Activated T-cell treated with anti-CD3 and anti-CD28 coated beads, Interleukin-2, amount 50 U/mL, for 72 hours (primary cell): ENCODE data around the gene EHHADH. TPM values are rescaled to one million over a fixed set of nuclear protein-coding genes. Genes with fewer than 3 reads are reported as not detected.

Experiments
- ATAC-seq, 2 donors: fragments of 150-1000 bp; cut with Tn5 transposase; replicated peaks in 1 of 2; 2 replicates each; pipeline ENCODE4 v1.10.0; 2021; ENCODE audit warnings: moderate library complexity in 2 of 2, mild to moderate bottlenecking in 1 of 2
- DNase-seq, 2 donors: peaks; one replicate each; pipeline ENCODE4 v3.0.0; 2021 to 2022; ENCODE audit warnings: mixed read lengths in 1 of 2
- H3K27ac Mint-ChIP-seq: one replicate; pipeline ENCODE4 v1.8.0; 2022; ENCODE audit warnings: mild to moderate bottlenecking, moderate library complexity, mixed read lengths
- H3K27me3 Mint-ChIP-seq: one replicate; pipeline ENCODE4 v1.8.0; 2022; ENCODE audit warnings: low read depth, mixed read lengths
- H3K36me3 Mint-ChIP-seq, 2 donors: one replicate each; pipeline ENCODE4 v1.8.0; 2022; ENCODE audit warnings: mixed read lengths in 2 of 2, mild to moderate bottlenecking in 1 of 2; ENCODE audit not compliant: insufficient read depth in 2 of 2
- H3K4me1 Mint-ChIP-seq: one replicate; pipeline ENCODE4 v1.8.0; 2022; ENCODE audit warnings: low read depth, mixed read lengths
- H3K4me3 Mint-ChIP-seq, 2 donors: one replicate each; pipeline ENCODE4 v1.8.0; 2022; ENCODE audit warnings: mild to moderate bottlenecking in 2 of 2, mixed read lengths in 2 of 2, moderate library complexity in 2 of 2
- H3K9me3 Mint-ChIP-seq, 2 donors: one replicate each; pipeline ENCODE4 v1.8.0; 2022; ENCODE audit warnings: mixed read lengths in 2 of 2
- total RNA-seq, 2 donors: library from RNA; stranded (reverse); gene quantifications; one replicate each; pipeline ENCODE4 v1.2.3, GENCODE V29; 2022

The EHHADH gene
- total RNA-seq, 2 donors from 2014 or later = 5.3 to 6.9 TPM

DNA sequence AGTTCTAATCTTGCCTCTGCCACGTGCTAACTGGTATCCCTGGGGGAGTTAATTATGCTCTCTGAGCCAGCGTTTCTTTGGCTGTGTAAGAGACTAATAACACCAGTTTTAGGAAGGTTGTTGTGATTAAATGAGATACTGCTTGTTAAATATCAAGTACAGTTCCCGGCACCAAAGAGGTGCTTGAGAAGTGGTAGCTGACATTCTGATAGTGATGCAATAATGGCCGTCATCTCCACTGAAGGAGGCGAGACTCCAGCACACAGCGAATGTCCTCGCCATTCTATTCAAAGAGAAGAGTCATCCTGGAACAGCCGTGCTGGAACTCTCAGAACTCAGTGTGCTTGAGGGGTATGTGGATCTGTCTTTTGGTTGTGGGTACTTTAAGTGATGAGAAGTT is 91.2 kb downstream of the EHHADH start:
- Mint-ChIP-seq H3K36me3 (no peaks in the 10 kb centered on the region), H3K4me1 (no peaks in the 10 kb centered on the region), H3K27me3 (peaks cover 12% of the 10 kb centered on the region), H3K9me3 (no peaks in the 10 kb centered on the region), H3K4me3 (no peak overlapping the region), H3K27ac (no peak overlapping the region)
- no peak for ATAC-seq
- DNase-seq = no peak

DNA sequence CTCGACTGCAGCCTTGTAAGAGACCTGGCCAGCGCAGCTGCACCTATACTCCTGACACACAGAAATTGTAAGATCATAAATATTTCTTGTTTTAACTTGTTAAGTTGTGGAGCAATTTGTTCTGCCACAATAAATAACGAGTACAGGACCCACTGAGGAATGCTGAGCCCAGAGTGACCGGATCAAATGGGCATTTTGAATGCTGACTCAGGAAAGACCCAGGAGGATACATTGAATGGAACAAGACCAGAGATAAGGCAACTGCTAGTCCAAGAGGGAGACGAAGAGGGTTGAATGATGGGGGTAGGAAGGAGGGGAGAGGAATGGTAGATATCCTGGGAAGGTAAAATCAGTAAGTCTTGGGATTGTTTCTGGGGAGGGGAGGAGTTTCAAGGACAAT is 92.1 kb downstream of the EHHADH start:
- H3K4me1 Mint-ChIP-seq = no peaks in the 10 kb centered on the region
- ATAC-seq (no peak), DNase-seq (no peak)
- H3K36me3 Mint-ChIP-seq = no peaks in the 10 kb centered on the region
- no peak overlapping the region for H3K4me3 Mint-ChIP-seq
- peaks cover 16% of the 10 kb centered on the region for H3K27me3 Mint-ChIP-seq
- no peaks in the 10 kb centered on the region for H3K9me3 Mint-ChIP-seq
- no peak overlapping the region for H3K27ac Mint-ChIP-seq

DNA sequence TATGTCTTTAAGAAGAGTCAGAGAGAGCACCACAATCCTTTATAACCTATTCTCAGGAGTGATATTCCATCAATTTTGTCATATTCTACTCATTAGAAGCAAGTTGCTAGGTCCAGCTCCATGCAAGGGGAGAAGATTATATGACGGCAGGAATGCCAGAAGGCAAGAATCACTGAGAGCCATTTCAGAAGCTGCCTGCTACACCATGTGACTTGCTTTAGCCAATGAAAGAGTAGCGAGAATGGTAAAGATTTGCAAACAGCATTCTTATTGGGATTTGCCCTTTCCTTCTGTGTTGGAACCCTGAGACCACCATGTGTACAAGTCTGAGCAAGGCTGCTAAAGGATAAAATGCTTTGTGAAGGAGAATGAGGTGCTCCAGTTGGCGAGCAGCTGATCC is 96.5 kb downstream of the EHHADH start:
- Mint-ChIP-seq H3K4me3 (no peak overlapping the region), H3K36me3 (no peaks in the 10 kb centered on the region), H3K9me3 (no peaks in the 10 kb centered on the region), H3K4me1 (no peaks in the 10 kb centered on the region), H3K27me3 (peaks cover 21% of the 10 kb centered on the region), H3K27ac (no peak overlapping the region)
- no peak for ATAC-seq
- DNase-seq = no peak

DNA sequence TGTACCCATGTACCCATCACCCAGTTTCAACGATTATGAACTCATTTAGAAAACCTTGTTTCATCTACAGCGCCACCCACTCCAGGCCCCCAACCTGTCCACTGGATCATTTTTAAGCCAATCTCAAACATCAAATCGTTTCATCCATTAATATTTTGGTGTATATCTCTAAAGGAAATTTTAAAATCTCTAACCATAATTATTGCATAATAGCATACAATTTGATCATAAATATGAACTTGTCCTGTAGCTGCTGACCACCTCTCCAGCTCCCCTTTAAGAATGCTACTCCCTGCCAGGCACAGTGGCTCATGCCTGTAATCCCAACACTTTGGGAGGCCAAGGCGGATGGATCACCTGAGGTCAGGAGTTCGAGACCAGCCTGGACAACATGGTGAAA is 98.2 kb downstream of the EHHADH start:
- H3K36me3 Mint-ChIP-seq = no peaks in the 10 kb centered on the region
- H3K4me1 Mint-ChIP-seq = peaks cover 4% of the 10 kb centered on the region
- H3K27ac Mint-ChIP-seq = no peak overlapping the region
- H3K9me3 Mint-ChIP-seq = no peaks in the 10 kb centered on the region
- H3K4me3 Mint-ChIP-seq = no peak overlapping the region
- DNase-seq (no peak), ATAC-seq (no peak)
- peaks cover 30% of the 10 kb centered on the region for H3K27me3 Mint-ChIP-seq

DNA sequence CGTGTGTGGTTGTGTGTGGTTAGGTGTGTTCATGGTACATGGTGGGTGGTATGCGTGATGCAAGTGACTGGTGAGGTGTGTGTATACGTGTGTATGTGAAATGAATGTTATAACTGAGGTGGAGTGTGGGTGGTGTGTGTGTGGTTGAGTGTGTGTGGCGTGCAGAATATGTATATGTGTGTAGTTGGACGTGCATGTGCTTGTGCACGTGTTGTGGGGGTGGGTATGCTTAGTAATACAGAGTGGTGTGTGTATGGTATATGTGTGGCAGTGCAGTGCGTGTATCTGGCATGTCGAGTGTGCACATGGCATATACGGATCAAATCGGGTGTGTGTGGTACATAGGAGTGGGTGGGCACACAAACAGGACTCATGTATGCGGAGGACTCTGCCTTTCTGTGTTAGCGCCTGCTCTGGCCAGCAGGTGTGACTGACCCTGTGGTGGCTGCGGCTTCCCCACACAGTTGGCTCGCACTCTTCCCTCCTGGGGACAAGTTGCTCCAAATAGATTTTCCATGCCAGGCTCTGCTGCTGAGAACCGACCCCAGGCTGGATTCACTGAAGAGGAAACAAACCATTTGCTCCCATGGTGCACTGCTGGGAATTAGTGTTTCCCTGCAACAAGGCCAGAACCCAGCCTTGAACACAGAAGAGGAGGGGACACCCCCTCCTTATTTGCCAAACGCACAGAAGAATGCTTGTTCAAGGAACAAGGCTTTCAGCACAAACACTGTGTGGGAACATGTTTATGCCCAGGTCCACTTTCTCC is 99.8 kb downstream of the EHHADH start:
- ATAC-seq (peak in 1 of 2 donors; percentile 4), DNase-seq (no peak)
- Mint-ChIP-seq H3K27ac (no peak overlapping the region), H3K4me3 (no peak overlapping the region), H3K4me1 (peaks cover 4% of the 10 kb centered on the region), H3K27me3 (peaks cover 40% of the 10 kb centered on the region), H3K9me3 (no peaks in the 10 kb centered on the region), H3K36me3 (no peaks in the 10 kb centered on the region)

DNA sequence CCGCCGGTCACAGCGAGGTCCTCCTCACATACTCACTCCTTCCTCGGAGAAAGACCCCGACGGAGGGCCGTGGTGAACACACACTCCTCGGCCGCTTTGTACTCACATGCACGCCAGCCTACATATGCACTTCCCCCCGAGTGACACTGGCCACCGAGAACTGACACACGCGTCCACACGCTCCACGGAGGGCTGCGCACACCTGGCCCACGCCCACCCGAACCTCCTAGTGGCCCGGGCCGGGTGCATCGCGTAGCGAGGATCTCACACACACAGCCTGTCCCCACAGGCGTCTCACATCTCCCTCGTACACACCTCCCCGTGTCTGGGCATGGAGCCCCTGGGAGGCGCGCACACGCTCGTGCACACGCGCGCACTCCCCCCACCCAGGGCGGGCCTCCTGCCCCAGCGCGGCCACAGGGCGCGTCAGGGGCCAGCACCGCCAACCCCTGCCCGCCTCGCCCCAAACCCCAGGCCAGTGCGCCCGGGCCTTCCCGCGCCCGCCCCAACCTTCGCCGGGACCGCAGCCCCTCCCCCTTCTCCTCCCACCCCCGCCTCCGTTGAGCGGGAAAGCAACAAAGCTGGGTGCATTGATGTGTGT is 100.6 kb downstream of the EHHADH start:
- Mint-ChIP-seq H3K27me3 (peaks cover 33% of the 10 kb centered on the region), H3K27ac (no peak overlapping the region), H3K4me3 (peak overlapping the region in 1 of 2 donors; percentile 82), H3K36me3 (no peaks in the 10 kb centered on the region), H3K9me3 (no peaks in the 10 kb centered on the region), H3K4me1 (peaks cover 4% of the 10 kb centered on the region)
- DNase-seq = peak; percentile 12 to 21
- ATAC-seq = peak; percentile 25 to 42

DNA sequence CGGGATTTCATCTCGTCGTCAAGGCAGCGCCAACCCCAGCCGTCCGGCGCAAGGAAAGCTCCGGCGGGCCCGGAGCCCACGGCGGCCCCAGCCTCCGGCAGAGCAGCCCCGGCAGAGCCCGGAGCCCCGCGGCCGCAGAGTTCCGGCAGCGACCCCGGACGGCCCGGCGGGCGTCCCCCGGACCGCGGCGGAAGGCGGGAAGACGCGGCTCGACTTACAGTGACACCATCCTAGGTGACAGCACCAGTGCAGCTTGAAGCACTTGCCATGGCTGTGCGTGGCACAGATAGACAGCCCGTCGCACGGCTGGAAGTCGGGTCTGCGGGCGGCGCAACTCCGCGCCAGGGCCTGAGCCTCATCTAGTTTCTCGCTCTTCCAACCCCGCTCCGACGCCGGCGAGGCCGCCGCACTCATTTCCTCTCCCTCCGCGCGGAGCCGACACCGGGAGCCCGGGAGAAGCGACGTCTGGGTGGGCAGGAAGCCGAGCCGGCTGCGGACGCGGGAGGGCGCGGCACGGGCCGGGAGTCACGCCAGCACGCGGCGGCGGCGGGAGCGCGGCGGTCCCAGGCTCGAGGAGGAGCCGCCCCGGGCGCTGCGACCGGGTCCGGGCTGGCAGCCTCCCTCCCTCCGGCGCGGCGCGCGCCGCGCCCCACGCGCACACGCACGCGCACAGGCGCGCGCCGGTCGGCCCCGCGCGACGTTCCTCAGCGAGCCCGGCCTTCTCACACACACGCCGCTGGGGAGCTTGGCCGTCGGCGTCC is 101.3 kb downstream of the EHHADH start, which contains the start of gene C3orf70:
Gene C3orf70, minus strand, starts transcription at position 651 of the 761 bp plus-strand sequence. Its CDS starts 237 bp downstream, at position 414.
- Mint-ChIP-seq H3K27ac (no peak within 1 kb of the TSS), H3K4me3 (peak within 1 kb of the TSS; percentile 81 to 84), H3K4me1 (peaks cover 4% of the 10 kb centered on the region), H3K36me3 (no peaks in the 10 kb centered on the region), H3K27me3 (peaks cover 32% of the 10 kb centered on the region), H3K9me3 (no peaks in the 10 kb centered on the region)
- DNase-seq (peak; percentile 31 to 36), ATAC-seq (peak; percentile 77 to 79)

DNA sequence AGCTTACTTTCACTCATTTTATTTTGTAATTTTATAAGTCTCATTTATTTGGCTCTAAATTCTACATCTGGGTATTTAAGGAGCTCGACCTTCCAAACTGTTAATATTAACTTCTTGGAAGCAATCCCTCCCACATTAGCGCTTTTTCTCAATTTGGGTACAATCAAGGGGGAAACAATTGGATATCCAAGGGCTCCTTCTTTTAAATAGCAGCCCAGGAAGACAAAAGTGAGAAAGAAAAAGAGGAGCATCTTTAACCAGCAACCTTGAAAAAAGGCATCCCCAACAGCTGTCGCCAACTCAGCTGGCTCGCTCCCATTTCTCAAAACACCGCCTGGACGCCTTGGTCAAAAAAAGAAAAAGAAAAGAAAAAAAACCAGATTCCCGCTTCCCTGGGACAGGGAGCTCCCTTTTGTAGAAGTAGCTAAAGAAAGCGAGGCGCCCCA is 101.9 kb downstream of the EHHADH start:
- Mint-ChIP-seq H3K36me3 (no peaks in the 10 kb centered on the region), H3K4me1 (peaks cover 4% of the 10 kb centered on the region), H3K4me3 (peak overlapping the region; percentile 81 to 84), H3K27ac (no peak overlapping the region), H3K9me3 (no peaks in the 10 kb centered on the region), H3K27me3 (peaks cover 30% of the 10 kb centered on the region)
- no peak for DNase-seq
- no peak for ATAC-seq

DNA sequence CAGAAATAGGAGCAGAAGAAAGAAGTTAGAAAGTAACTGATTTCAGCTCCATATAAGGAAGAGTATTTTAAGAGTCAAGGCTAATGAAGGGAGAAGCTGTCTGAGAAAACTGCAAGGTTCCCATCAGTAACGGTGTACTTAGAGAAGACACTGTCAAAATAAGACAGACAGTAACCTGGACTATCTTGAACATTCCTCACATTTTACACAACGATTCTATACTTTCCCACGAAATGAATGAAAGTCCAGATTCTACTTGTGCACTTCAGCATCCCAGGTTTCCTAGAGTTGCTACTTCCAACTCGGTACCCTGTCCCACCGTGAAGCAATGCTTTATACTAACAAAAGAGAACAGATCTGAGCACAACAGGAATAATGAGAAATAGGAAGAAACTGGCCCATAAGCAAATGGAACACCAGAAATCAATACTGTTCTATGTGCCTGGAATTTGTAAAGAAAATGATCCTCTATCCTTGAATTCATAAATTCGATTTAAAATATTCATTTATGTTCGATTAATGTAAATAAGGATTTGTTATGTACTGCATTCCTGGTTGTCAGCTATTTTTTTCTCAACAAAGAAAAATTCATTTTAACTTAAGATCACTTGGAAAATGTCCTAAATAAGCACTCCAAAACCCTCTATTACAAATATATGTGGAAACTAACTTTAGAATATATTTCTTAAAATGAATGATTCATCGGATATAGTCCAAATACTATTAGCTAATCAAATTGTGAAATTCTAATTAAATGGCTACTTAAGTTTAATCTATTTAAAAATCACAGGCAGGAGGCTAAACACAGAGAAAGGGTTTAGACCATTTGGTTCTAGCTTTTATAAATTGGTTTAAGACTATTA is 102.5 kb downstream of the EHHADH start:
- H3K4me1 Mint-ChIP-seq = peaks cover 4% of the 10 kb centered on the region
- no peak for ATAC-seq

DNA sequence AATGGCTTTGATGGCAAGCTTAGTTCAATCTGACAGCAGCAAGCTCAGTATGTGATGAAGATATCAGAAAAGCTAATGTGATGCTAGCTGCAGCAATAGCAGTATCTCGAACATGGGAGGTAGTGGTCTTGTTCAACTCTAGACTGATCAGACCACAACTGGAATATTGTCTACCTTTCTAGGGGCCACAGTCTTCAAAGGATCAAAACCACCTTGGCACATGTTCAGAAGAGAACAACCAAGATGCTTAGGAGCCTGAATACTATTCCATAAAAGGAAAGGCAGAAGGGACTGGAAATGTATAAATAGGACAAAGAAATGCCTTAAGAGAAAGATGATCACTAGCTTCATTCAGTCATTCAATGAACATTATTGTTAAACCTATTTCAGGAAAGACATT is 103.3 kb downstream of the EHHADH start:
- no peak for ATAC-seq
- Mint-ChIP-seq H3K9me3 (no peaks in the 10 kb centered on the region), H3K4me3 (no peak overlapping the region), H3K36me3 (no peaks in the 10 kb centered on the region), H3K27ac (no peak overlapping the region), H3K4me1 (peaks cover 4% of the 10 kb centered on the region), H3K27me3 (peaks cover 23% of the 10 kb centered on the region)
- no peak for DNase-seq

More for the DNA sequence above, 102.5 kb downstream of the EHHADH start:
- Mint-ChIP-seq H3K27me3 (peaks cover 23% of the 10 kb centered on the region), H3K4me3 (peak overlapping the region in 1 of 2 donors; percentile 33), H3K27ac (no peak overlapping the region), H3K9me3 (no peaks in the 10 kb centered on the region), H3K36me3 (no peaks in the 10 kb centered on the region)
- no peak for DNase-seq

DNA sequence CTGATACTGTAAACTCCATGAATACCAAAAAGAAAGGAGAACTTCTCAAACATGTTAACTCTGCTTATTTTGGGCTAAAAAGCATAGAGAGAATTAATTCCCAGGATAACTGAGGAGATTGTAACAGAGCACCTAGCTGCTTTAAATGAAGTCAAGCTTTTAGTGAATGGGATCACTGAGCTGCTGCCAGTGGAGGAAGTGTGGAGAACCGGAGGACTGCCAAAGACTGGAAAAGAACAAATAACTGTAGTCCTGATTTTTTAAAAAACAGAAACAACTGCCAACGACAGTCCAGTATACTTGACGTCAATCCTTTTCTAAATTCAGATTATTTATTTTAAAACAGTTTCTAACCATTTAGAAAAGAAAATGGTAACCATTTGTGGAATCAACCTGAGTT is 104.3 kb downstream of the EHHADH start:
- ATAC-seq = no peak

DNA sequence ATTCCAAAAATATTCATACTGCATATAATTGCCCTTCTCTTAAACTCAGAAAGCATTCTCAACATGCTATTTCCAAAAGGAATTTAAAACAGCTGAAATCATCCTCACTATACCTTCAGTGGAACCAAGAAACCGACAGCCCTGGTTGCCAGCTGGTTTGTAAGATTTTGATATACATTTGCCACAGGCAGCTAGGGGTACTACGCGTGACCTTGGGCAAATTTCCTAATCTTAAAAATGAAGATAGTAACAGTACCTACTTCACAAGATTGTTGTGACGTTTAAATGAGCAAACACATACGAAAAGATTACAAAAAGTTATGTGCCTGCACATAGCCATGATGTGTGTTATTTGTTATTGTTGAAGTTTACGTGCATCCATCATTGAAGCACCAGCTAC is 108.3 kb downstream of the EHHADH start:
- peaks cover 26% of the 10 kb centered on the region for H3K27me3 Mint-ChIP-seq
- H3K4me1 Mint-ChIP-seq = no peaks in the 10 kb centered on the region
- H3K9me3 Mint-ChIP-seq = peaks cover 0 to 1% of the 10 kb centered on the region in 2 donors
- no peaks in the 10 kb centered on the region for H3K36me3 Mint-ChIP-seq
- ATAC-seq (no peak), DNase-seq (no peak)
- no peak overlapping the region for H3K4me3 Mint-ChIP-seq
- H3K27ac Mint-ChIP-seq = no peak overlapping the region

More for the DNA sequence above, 104.3 kb downstream of the EHHADH start:
- DNase-seq = no peak
- H3K4me3 Mint-ChIP-seq = no peak overlapping the region
- peaks cover 23% of the 10 kb centered on the region for H3K27me3 Mint-ChIP-seq
- H3K9me3 Mint-ChIP-seq = no peaks in the 10 kb centered on the region
- H3K4me1 Mint-ChIP-seq = peaks cover 4% of the 10 kb centered on the region
- no peaks in the 10 kb centered on the region for H3K36me3 Mint-ChIP-seq
- no peak overlapping the region for H3K27ac Mint-ChIP-seq
